BLaER1 treated with 17β-estradiol and CSF1 and Interleukin-3, amounts not matched to agents 10 nM and 100 nM (cell line): ENCODE data around the gene AMIGO3.

Experiments used
- H3K27ac ChIP-seq, 11 experiments: shearing (Covaris generic); formaldehyde crosslinking; 2 replicates each; pipeline ENCODE4 v1.8.1; 2022
- H3K27me3 ChIP-seq, 11 experiments: shearing (Covaris generic); formaldehyde crosslinking; 2 replicates each; pipeline ENCODE4 v1.8.1; 2022
- H3K36me3 ChIP-seq, 11 experiments: shearing (Covaris generic); formaldehyde crosslinking; 2 replicates each; pipeline ENCODE4 v1.8.1; 2022
- H3K4me1 ChIP-seq, 10 experiments: shearing (Covaris generic); formaldehyde crosslinking; 2 replicates each; pipeline ENCODE4 v1.8.1; 2022
- H3K4me2 ChIP-seq, 11 experiments: shearing (Covaris generic); formaldehyde crosslinking; 2 replicates each; pipeline ENCODE4 v1.8.1; 2022
- H3K4me3 ChIP-seq, 10 experiments: shearing (Covaris generic); formaldehyde crosslinking; 2 replicates each; pipeline ENCODE4 v1.8.1; 2022
- H3K9ac ChIP-seq, 11 experiments: shearing (Covaris generic); formaldehyde crosslinking; 2 replicates each; pipeline ENCODE4 v1.8.1; 2022
- H3K9me3 ChIP-seq, 11 experiments: shearing (Covaris generic); formaldehyde crosslinking; replicated peaks in 1 of 11; 2 replicates each; pipeline ENCODE4 v1.8.1; 2022
- H4K20me1 ChIP-seq, 11 experiments: shearing (Covaris generic); formaldehyde crosslinking; 2 replicates each; pipeline ENCODE4 v1.8.1; 2022
- Cebpa-rat ChIP-seq, 11 experiments: shearing (Covaris generic); IDR thresholded peaks; 2 replicates each; pipeline ENCODE4 v1.8.1; 2022

AMIGO3 gene

DNA sequence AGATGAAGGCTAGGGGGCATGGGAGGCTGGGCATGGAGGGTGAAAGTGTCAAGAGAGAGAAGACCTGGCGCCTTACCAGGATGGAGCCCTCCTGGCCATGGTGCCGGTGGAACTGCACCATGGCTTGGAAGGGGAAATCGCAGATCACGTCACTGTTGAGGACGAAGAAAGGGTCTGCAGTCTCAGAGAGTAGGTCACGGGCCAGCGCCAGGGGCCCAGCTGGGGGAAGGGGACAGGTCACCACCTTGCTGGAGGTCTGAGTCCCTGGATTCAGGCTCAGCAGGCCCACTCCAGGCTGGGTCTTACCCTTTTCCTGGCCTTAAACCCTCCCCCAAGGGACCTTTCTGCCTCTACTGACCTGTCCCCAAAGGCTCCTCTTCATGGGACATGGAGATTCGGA is 3.4 kb upstream of the AMIGO3 start:
- Histone ChIP-seq H3K27me3 (peaks cover 0 to 4% (median 0%) of the 10 kb centered on the region in 11 experiments; a peak in 3 of 22 replicates), H3K4me1 (peaks cover 38 to 61% (median 48%) of the 10 kb centered on the region in 10 experiments), H3K36me3 (peaks cover 42 to 62% (median 54%) of the 10 kb centered on the region in 11 experiments), H3K4me2 (peak overlapping the region; percentile 79 to 99 (median 98)), H3K9ac (peak overlapping the region; percentile 89 to 98 (median 94)), H4K20me1 (peaks cover 0 to 80% (median 45%) of the 10 kb centered on the region in 11 experiments; a peak in 20 of 22 replicates), H3K9me3 (no peaks in the 10 kb centered on the region), H3K4me3 (peak overlapping the region; percentile 83 to 100 (median 95)), H3K27ac (peak overlapping the region; percentile 74 to 94 (median 88))
- no peak for TF ChIP-seq Cebpa-rat (IDR thresholded peaks at IDR 0.05)

DNA sequence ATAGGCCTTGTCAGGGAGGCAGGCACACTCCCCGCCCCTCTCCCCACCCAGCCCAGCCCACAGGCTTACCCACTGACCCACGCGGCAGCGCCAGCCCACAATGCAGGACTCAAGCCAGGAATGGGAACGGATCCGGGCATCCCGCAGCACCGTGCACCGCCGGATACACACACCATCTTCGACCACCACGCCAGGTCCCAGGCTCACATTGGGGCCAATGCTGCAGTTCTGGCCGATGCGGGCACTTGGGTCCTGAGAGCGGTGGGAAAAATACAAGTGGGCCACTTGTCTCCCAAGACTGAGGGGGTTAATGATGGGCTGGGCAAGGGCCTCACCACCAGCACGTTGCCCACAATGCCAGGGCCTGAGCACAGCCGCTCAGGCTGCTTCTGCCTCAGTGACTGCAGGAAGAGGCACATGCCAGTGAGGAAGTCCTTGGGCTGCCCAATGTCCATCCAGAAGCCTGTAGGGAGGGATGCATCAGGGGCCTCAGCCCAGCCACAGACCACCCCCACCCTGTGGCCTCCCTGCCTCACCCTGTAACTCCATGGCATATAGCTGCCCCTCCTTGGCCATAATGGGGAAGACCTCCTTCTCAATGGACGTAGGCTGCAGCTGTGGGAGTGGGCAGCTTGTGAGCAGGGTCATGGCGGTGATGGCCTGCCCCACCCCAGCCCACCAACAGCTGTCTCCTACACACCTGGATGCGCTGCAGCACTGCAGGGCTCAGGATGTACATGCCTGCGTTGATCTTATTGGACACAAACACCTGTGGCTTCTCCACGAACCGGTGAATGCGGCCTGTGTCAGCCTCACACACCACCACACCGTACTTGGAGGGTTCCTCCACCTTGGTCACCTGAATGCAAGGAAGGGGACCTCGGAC is 2.7 kb upstream of the AMIGO3 start:
- Histone ChIP-seq H3K36me3 (peaks cover 34 to 54% (median 46%) of the 10 kb centered on the region in 11 experiments), H3K9ac (peak overlapping the region; percentile 89 to 98 (median 94); a peak in 20 of 22 replicates), H3K9me3 (no peaks in the 10 kb centered on the region), H4K20me1 (peaks cover 0 to 79% (median 49%) of the 10 kb centered on the region in 11 experiments; a peak in 20 of 22 replicates), H3K4me2 (peak overlapping the region; percentile 79 to 99 (median 98)), H3K4me1 (peaks cover 45 to 61% (median 53%) of the 10 kb centered on the region in 10 experiments), H3K4me3 (peak overlapping the region; percentile 83 to 100 (median 95); a peak in 15 of 20 replicates), H3K27me3 (peaks cover 0 to 4% (median 0%) of the 10 kb centered on the region in 11 experiments; a peak in 3 of 22 replicates), H3K27ac (peak overlapping the region in 1 of 11 experiments; percentile 94; a peak in 1 of 22 replicates)
- TF ChIP-seq Cebpa-rat (IDR thresholded peaks at IDR 0.05), result no peak

- peaks cover 28 to 53% (median 41%) of the 10 kb centered on the region in 11 experiments for H3K36me3 ChIP-seq
- peak overlapping the region in 2 of 11 experiments; percentile 11 to 13; a peak in 1 of 22 replicates for H3K9ac ChIP-seq
- peaks cover 51 to 65% (median 58%) of the 10 kb centered on the region in 10 experiments for H3K4me1 ChIP-seq
- H3K27ac ChIP-seq, result no peak overlapping the region
- H3K27me3 ChIP-seq, result peaks cover 0 to 4% (median 0%) of the 10 kb centered on the region in 11 experiments; a peak in 3 of 22 replicates
- H3K4me2 ChIP-seq, result no peak overlapping the region
- TF ChIP-seq Cebpa-rat (IDR thresholded peaks at IDR 0.05), result no peak
- peaks cover 0 to 79% (median 50%) of the 10 kb centered on the region in 11 experiments; a peak in 20 of 22 replicates for H4K20me1 ChIP-seq
- no peaks in the 10 kb centered on the region for H3K9me3 ChIP-seq
- H3K4me3 ChIP-seq, result no peak overlapping the region
Observed at GRCh38 chr3:49721596-49721895, 2.1 kb upstream of the AMIGO3 start.

- H3K4me3 ChIP-seq, result no peak overlapping the region
- peak overlapping the region in 3 of 11 experiments; percentile 3 to 13 (median 11); a peak in 4 of 22 replicates for H3K9ac ChIP-seq
- no peak for TF ChIP-seq Cebpa-rat (IDR thresholded peaks at IDR 0.05)
- H4K20me1 ChIP-seq, result peaks cover 0 to 79% (median 51%) of the 10 kb centered on the region in 11 experiments; a peak in 20 of 22 replicates
- H3K27ac ChIP-seq, result no peak overlapping the region
- H3K9me3 ChIP-seq, result no peaks in the 10 kb centered on the region
- H3K36me3 ChIP-seq, result peaks cover 24 to 52% (median 41%) of the 10 kb centered on the region in 11 experiments
- H3K27me3 ChIP-seq, result peaks cover 0 to 4% (median 0%) of the 10 kb centered on the region in 11 experiments; a peak in 3 of 22 replicates
- H3K4me2 ChIP-seq, result no peak overlapping the region
- peaks cover 56 to 70% (median 63%) of the 10 kb centered on the region in 10 experiments for H3K4me1 ChIP-seq
Observed at GRCh38 chr3:49720855-49721595, 1.5 kb upstream of the AMIGO3 start.

GRCh38 chr3:49718858-49719213 is 648 bp downstream of the AMIGO3 start:
- Histone ChIP-seq H3K27me3 (peaks cover 0 to 4% (median 0%) of the 10 kb centered on the region in 11 experiments; a peak in 3 of 22 replicates), H4K20me1 (peaks cover 0 to 86% (median 51%) of the 10 kb centered on the region in 11 experiments; a peak in 20 of 22 replicates), H3K9me3 (no peaks in the 10 kb centered on the region), H3K4me3 (peak overlapping the region; percentile 51 to 68 (median 58)), H3K4me2 (peak overlapping the region; percentile 95 to 100 (median 99)), H3K36me3 (peaks cover 24 to 57% (median 43%) of the 10 kb centered on the region in 11 experiments; a peak in 21 of 22 replicates), H3K9ac (peak overlapping the region; percentile 42 to 75 (median 65); a peak in 21 of 22 replicates), H3K27ac (peak overlapping the region in 2 of 11 experiments; percentile 39 to 54; a peak in 1 of 22 replicates), H3K4me1 (peaks cover 46 to 67% (median 59%) of the 10 kb centered on the region in 10 experiments)
- no peak for TF ChIP-seq Cebpa-rat (IDR thresholded peaks at IDR 0.05)

DNA sequence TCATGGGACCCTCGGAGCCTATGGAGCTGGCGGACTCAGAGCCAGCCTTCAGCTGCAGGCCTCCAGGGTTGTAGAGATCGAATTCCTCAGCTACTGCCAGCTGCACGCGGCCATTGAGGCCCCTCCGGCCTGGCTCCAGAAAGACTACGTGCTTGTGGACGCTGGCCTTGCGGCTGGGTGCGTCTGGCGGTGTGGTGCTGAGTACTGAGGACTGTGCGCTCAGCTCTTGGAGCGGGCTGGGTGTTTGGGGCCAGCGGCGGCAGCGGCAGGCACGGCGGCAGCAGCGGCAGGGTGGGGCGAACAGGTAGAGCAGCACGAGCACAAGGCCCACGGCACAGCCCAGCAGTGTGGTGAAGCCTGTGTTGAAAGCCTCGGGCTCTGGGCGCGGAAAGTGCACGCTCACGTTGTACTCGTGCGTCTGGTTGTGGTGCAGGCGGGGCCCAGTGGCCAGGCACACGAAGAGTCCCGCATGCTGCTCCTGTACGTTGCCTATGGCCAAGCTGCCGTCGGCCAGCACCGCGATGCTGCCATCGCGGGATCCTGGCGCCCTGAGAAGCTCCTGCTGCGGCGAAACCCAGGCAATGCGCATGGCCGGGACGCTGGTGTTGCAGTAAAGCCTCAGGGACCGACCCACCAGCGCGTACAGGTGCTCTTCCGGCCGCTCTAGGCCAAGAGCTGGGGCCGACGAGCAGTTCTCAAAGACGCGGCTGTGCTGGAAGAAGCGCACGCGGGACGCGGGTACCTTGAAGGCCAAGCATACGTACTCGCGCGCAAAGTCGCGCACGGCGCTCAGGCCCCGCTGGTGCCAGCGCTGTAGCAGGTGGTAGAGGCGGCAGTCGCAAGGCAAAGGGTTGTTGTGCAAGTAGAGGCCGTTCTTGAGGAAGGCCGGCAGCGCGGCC is 1.3 kb downstream of the AMIGO3 start:
- H3K4me2 ChIP-seq, result peak overlapping the region; percentile 95 to 100 (median 99)
- H3K4me3 ChIP-seq, result peak overlapping the region in 9 of 10 experiments; percentile 51 to 68 (median 59); a peak in 14 of 20 replicates
- no peaks in the 10 kb centered on the region for H3K9me3 ChIP-seq
- peak overlapping the region in 9 of 11 experiments; percentile 13 to 75 (median 65); a peak in 10 of 22 replicates for H3K9ac ChIP-seq
- H3K4me1 ChIP-seq, result peaks cover 49 to 73% (median 64%) of the 10 kb centered on the region in 10 experiments
- no peak overlapping the region for H3K27ac ChIP-seq
- H3K36me3 ChIP-seq, result peaks cover 24 to 57% (median 43%) of the 10 kb centered on the region in 11 experiments; a peak in 21 of 22 replicates
- peaks cover 0 to 4% (median 0%) of the 10 kb centered on the region in 11 experiments; a peak in 3 of 22 replicates for H3K27me3 ChIP-seq
- no peak for TF ChIP-seq Cebpa-rat (IDR thresholded peaks at IDR 0.05)
- H4K20me1 ChIP-seq, result peaks cover 0 to 83% (median 48%) of the 10 kb centered on the region in 11 experiments; a peak in 20 of 22 replicates

- peaks cover 49 to 73% (median 65%) of the 10 kb centered on the region in 10 experiments for H3K4me1 ChIP-seq
- peaks cover 0 to 4% (median 0%) of the 10 kb centered on the region in 11 experiments; a peak in 3 of 22 replicates for H3K27me3 ChIP-seq
- H3K4me2 ChIP-seq, result peak overlapping the region; percentile 79 to 100 (median 98)
- H3K36me3 ChIP-seq, result peaks cover 20 to 53% (median 40%) of the 10 kb centered on the region in 11 experiments; a peak in 21 of 22 replicates
- peak overlapping the region; percentile 2 to 59 (median 51); a peak in 13 of 22 replicates for H3K9ac ChIP-seq
- H3K4me3 ChIP-seq, result no peak overlapping the region; a peak in 1 of 20 replicates
- H4K20me1 ChIP-seq, result peaks cover 0 to 75% (median 39%) of the 10 kb centered on the region in 11 experiments; a peak in 19 of 22 replicates
- no peak for TF ChIP-seq Cebpa-rat (IDR thresholded peaks at IDR 0.05)
- H3K27ac ChIP-seq, result peak overlapping the region in 7 of 11 experiments; percentile 10 to 61 (median 32); a peak in 9 of 22 replicates
- H3K9me3 ChIP-seq, result no peaks in the 10 kb centered on the region
Observed at GRCh38 chr3:49717211-49717958, 2.1 kb downstream of the AMIGO3 start.
